Esophagus muscularis mucosa (tissue), 3 donors: ENCODE measurements around the gene PAK1IP1.

Source experiments
- CTCF ChIP-seq, 3 experiments: fragments of 200-600 bp in 2 of 3; fragments of 450-650 bp in 1 of 3; sonication (generic) in 2 of 3; IDR thresholded peaks; one replicate each; pipeline ENCODE4 v1.5.1; 2017 to 2019; ENCODE audit warnings: antibody characterized with exemption in 3 of 3, mild to moderate bottlenecking in 2 of 3, moderate library complexity in 1 of 3
- POLR2A ChIP-seq: fragments of 450-650 bp; IDR thresholded peaks from one replicate; pipeline ENCODE4 v1.6.1; 2017; ENCODE audit warnings: antibody characterized with exemption, moderate library complexity, mild to moderate bottlenecking, low read depth
- POLR2AphosphoS5 ChIP-seq, 2 donors: sonication (generic); formaldehyde crosslinking; IDR thresholded peaks; one replicate each; pipeline ENCODE4 v1.6.1; 2017; ENCODE audit warnings: antibody characterized with exemption in 2 of 2

GRCh38 chr6:10743515-10743914 lies 48.7 kb downstream of the PAK1IP1 start:
- TF ChIP-seq CTCF (IDR thresholded peaks at IDR 0.05), result no peak
- no peak for TF ChIP-seq POLR2AphosphoS5 (IDR thresholded peaks at IDR 0.05)
- no peak for TF ChIP-seq POLR2A
